Breast epithelium (tissue), 4 donors: ENCODE measurements around the gene CABLES1. TPM values are rescaled to one million over a fixed set of nuclear protein-coding genes. Genes with fewer than 3 reads are reported as not detected.
A peak's percentile ranks its signal among the peaks of the same experiment; 100 is the strongest.

Source experiments
- DNase-seq, 2 donors: peaks; one replicate each; pipeline ENCODE4 v3.0.0-alpha.2; 2019; ENCODE audit warnings: low spot score in 2 of 2
- H3K27ac ChIP-seq, 2 donors: fragments of 200-600 bp; sonication (generic) in 1 of 2; one replicate each; pipeline ENCODE4 v1.5.1; 2016 to 2019; ENCODE audit warnings: mild to moderate bottlenecking in 1 of 2
- H3K27me3 ChIP-seq, 2 donors: fragments of 200-600 bp; sonication (generic) in 1 of 2; one replicate each; pipeline versions ENCODE4 v1.5.1 to v1.6.0; 2017 to 2019; ENCODE audit warnings: control low read depth in 1 of 2, mild to moderate bottlenecking in 1 of 2
- H3K36me3 ChIP-seq: fragments of 200-600 bp; one replicate; pipeline ENCODE4 v1.5.1; 2019
- H3K4me1 ChIP-seq, 2 donors: fragments of 200-600 bp; sonication (generic); one replicate each; pipeline ENCODE4 v1.5.1; 2016 to 2019; ENCODE audit warnings: control low read depth in 1 of 2
- H3K4me3 ChIP-seq, 3 donors: fragments of 200-600 bp; sonication (generic); 1 replicate in 2 of 3; 2 replicates in 1 of 3; pipeline ENCODE4 v1.5.1; 2016 to 2019; ENCODE audit warnings: mild to moderate bottlenecking in 3 of 3, moderate library complexity in 2 of 3
- H3K9me3 ChIP-seq, 2 donors: fragments of 200-600 bp; sonication (generic) in 1 of 2; one replicate each; pipeline ENCODE4 v1.5.1; 2016 to 2019; ENCODE audit warnings: control low read depth in 1 of 2
- CTCF ChIP-seq, 3 donors: fragments of 450-650 bp; IDR thresholded peaks; one replicate each; pipeline ENCODE4 v1.5.1; 2016 to 2017; ENCODE audit warnings: antibody characterized with exemption in 3 of 3, mild to moderate bottlenecking in 3 of 3, moderate library complexity in 3 of 3
- POLR2A ChIP-seq: fragments of 450-650 bp; IDR thresholded peaks from one replicate; pipeline ENCODE4 v1.6.1; 2016; ENCODE audit warnings: antibody characterized with exemption, mild to moderate bottlenecking, moderate library complexity
- POLR2AphosphoS5 ChIP-seq, 3 donors: sonication (generic); formaldehyde crosslinking; IDR thresholded peaks; one replicate each; pipeline ENCODE4 v1.6.1; 2017; ENCODE audit warnings: antibody characterized with exemption in 3 of 3
- intact Hi-C: fragments of 100-400 bp; cut with DNase I; formaldehyde crosslinking; loops from one replicate; pipeline ENCODE4 v1.15.1; 2023; ENCODE audit warnings: low total_unique reads
- total RNA-seq, 3 donors: library from RNA; depleted of rRNA; stranded (reverse); fragments of >200 nt; gene quantifications; one replicate each; pipeline ENCODE4 v1.1.0, GENCODE V29; 2016

CABLES1 gene
- total RNA-seq, 3 donors from 2014 or later: 18.1 to 28.7 (median 22.3) TPM

GRCh38 chr18:23228102-23229061 lies 93.1 kb downstream of the CABLES1 start:
- Histone ChIP-seq H3K36me3 (no peaks in the 10 kb centered on the region), H3K27ac (peak overlapping the region; percentile 87 to 88), H3K4me1 (peaks cover 3 to 5% of the 10 kb centered on the region in 2 donors), H3K9me3 (no peaks in the 10 kb centered on the region), H3K27me3 (no peaks in the 10 kb centered on the region), H3K4me3 (no peak overlapping the region)
- no peak for DNase-seq
- TF ChIP-seq CTCF (IDR thresholded peaks at IDR 0.05) (no peak), POLR2A (no peak), POLR2AphosphoS5 (IDR thresholded peaks at IDR 0.05) (no peak)
- intact Hi-C loops: loop anchor here (10.0 kb wide), 1 partner anchor 84 kb away; no protein-coding TSS in a partner anchor

DNA sequence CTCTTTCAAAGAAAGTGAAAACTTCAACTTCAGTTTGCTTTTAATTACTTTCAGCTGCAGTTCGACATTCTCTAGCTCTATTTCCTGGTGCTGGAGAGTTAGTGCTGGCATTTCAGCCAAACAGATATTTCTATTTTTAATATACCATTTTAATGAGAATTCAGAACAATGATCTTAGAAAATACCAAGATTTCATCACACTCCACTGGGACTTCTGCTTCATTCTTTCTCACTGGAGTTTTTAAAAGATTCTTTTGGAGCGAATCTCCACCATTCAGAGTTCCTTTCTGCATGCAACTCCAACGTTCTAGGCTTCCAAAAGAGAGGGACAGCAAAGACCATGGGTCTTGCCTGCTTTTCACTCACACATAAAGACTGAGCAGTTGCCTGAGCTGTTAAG lies 94.2 kb downstream of the CABLES1 start:
- Histone ChIP-seq H3K9me3 (no peaks in the 10 kb centered on the region), H3K27ac (peak overlapping the region; percentile 82 to 88), H3K36me3 (no peaks in the 10 kb centered on the region), H3K4me1 (peaks cover 3 to 5% of the 10 kb centered on the region in 2 donors), H3K4me3 (no peak overlapping the region), H3K27me3 (no peaks in the 10 kb centered on the region)
- no peak for TF ChIP-seq CTCF (IDR thresholded peaks at IDR 0.05)
- TF ChIP-seq POLR2A: no peak
- TF ChIP-seq POLR2AphosphoS5 (IDR thresholded peaks at IDR 0.05): no peak
- intact Hi-C loops: loop anchor here (10.0 kb wide), 1 partner anchor 85 kb away; no protein-coding TSS in a partner anchor
- no peak for DNase-seq

GRCh38 chr18:23230686-23231085 lies 95.4 kb downstream of the CABLES1 start:
- no peaks in the 10 kb centered on the region for H3K36me3 ChIP-seq
- DNase-seq: no peak
- no peak overlapping the region for H3K4me3 ChIP-seq
- TF ChIP-seq CTCF (IDR thresholded peaks at IDR 0.05) (no peak), POLR2A (no peak), POLR2AphosphoS5 (IDR thresholded peaks at IDR 0.05) (no peak)
- H3K27me3 ChIP-seq: no peaks in the 10 kb centered on the region
- H3K4me1 ChIP-seq: peaks cover 3 to 5% of the 10 kb centered on the region in 2 donors
- peak overlapping the region; percentile 82 to 88 for H3K27ac ChIP-seq
- intact Hi-C loops: no loop called here
- no peaks in the 10 kb centered on the region for H3K9me3 ChIP-seq

DNA sequence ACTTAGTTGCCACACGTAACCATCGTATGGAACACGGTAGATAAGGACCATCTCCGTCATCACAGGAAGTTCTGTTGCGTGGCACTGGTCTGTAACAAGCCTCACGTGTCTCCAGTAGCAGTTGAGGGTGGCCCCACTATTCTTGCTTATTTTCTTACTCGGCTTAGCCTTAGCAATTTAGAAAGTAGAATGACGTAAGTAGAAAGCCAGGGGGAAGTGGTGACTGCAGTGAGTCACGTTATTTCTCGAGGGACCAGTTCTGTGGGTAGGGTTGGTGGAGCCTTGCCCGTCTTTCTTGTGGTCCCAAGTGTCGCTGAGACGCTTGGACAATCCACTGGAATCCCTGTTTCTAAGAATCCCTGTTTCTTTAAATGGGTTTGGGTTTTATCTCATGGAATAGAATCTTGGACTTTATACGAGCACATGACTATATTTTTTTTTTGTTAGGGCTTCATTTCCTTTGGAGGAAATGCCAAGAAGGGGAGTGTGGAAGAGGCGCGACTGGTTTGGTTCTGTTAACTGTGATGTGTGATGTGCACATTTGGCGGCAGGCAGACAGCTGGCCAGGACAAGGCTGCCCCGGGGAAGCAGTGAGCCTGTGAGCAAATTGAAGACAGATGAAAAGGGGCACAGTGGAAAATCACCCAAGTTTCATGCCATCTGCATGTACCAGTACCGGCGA lies 96.2 kb downstream of the CABLES1 start:
- TF ChIP-seq POLR2A (no peak), CTCF (IDR thresholded peaks at IDR 0.05) (no peak), POLR2AphosphoS5 (IDR thresholded peaks at IDR 0.05) (peak in 2 of 3 donors; percentile 64 to 71)
- Histone ChIP-seq H3K27me3 (no peaks in the 10 kb centered on the region), H3K9me3 (no peaks in the 10 kb centered on the region), H3K27ac (peak overlapping the region; percentile 82 to 88), H3K36me3 (no peaks in the 10 kb centered on the region), H3K4me1 (peaks cover 3 to 5% of the 10 kb centered on the region in 2 donors), H3K4me3 (no peak overlapping the region)
- intact Hi-C loops: no loop called here
- peak in 1 of 2 donors; percentile 79 for DNase-seq
